Omental fat pad (tissue), 4 donors: Measurements from ENCODE around the gene CAPS. TPM values are rescaled to one million over a fixed set of nuclear protein-coding genes. Genes with fewer than 3 reads are reported as not detected.
"Not testable (repeated sequence)": the region's sequence is repeated elsewhere in the genome, so short reads cannot be mapped to it uniquely, and the experiment has no call there.

ENCODE experiments used
- ATAC-seq: fragments of 150-250 bp; one replicate; pipeline ENCODE4 v1.9.1; 2016; ENCODE audit warnings: mild to moderate bottlenecking, moderate library complexity; ENCODE audit not compliant: low FRiP score
- DNase-seq: peaks from one replicate; pipeline ENCODE4 v3.0.0-alpha.2; 2019; ENCODE audit warnings: low spot score
- CTCF ChIP-seq, 3 donors: fragments of 450-650 bp; IDR thresholded peaks; one replicate each; pipeline ENCODE4 v1.5.1; 2016 to 2017; ENCODE audit warnings: antibody characterized with exemption in 3 of 3, mild to moderate bottlenecking in 3 of 3, moderate library complexity in 2 of 3
- total RNA-seq, 4 donors: library from RNA; depleted of rRNA; stranded (reverse); fragments of >200 nt; gene quantifications; one replicate each; pipeline ENCODE4 v1.1.0, GENCODE V29; 2016

CAPS gene
- total RNA-seq, 4 donors from 2014 or later = 2.3 to 9.0 (median 4.6) TPM

DNA sequence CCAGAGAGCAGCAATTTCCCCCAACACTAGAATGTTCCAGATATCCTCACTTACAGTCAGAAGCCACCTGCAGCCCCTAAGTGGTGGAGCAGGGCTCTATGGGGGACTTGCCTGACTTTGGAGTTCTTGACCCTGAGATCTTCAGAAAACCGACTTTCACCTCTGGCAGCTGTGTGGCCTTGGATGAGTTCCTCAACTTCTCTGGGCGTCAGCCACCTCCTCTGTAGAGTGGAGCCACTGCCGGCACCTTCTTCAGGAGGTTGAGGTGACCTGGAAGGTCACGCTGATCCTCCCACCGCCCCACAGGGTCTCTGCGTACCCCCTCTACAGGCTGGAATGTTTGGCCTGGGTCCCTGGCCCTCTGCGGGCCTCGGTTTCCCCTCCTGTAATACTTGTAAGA, 36.6 kb upstream of the CAPS start:
- TF ChIP-seq CTCF (IDR thresholded peaks at IDR 0.05) = no peak
- ATAC-seq (peak; percentile 37), DNase-seq (no peak)

DNA sequence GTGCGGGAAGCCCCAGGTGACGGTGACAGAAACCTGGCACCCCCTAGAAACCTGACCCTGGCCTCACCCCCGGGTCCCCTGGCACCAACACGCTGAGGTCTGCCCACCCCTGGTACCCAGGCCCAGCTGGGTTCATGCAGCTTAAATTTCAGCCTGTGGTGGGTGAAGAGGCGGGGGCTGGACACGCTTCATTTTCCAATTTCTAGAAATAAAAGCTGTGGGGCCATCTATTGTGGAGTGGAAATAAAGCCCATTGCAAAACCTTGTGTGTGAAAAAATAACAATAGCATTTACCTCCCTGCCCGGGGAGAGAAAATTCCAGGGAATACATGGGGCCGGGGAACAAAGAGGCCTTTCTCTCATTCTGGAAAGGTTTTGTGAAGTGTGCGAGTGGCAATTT, 36.2 kb upstream of the CAPS start:
- no peak for TF ChIP-seq CTCF (IDR thresholded peaks at IDR 0.05)
- no peak for ATAC-seq
- DNase-seq = no peak

DNA sequence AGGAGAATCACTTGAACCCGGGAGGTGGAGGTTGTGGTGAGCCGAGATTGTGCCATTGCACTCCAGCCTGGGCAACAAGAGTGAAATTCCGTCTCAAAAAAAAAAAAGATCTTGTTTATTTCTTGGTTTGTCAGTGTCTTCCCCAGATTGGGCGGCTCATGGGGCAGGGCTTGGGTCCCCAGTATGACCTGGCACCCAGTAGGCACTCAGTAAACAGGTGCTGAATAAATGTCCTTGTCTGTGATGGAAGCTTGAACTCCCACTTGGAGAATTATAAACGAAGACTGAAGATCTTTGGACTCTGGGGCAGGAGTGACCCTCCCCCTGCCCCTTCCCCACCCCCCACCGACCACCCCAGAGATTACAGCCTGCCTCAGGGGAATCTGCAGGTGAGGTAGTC, 33.9 kb upstream of the CAPS start:
- TF ChIP-seq CTCF (IDR thresholded peaks at IDR 0.05) = no peak
- DNase-seq (no peak), ATAC-seq (no peak)

- peak; percentile 29 for DNase-seq
- ATAC-seq = no peak
- TF ChIP-seq CTCF (IDR thresholded peaks at IDR 0.05) = no peak
Measured at GRCh38 chr19:5880604-5881078, 33.4 kb upstream of the CAPS start.

- DNase-seq (no peak), ATAC-seq (no peak)
- no peak for TF ChIP-seq CTCF (IDR thresholded peaks at IDR 0.05)
Measured at GRCh38 chr19:5881543-5882299, 32.3 kb upstream of the CAPS start.

GRCh38 chr19:5882421-5882968, 31.6 kb upstream of the CAPS start:
- ATAC-seq (no peak), DNase-seq (no peak)
- TF ChIP-seq CTCF (IDR thresholded peaks at IDR 0.05) = no peak

- not testable (repeated sequence) for ATAC-seq, DNase-seq
Measured at GRCh38 chr19:5883157-5883873, 30.7 kb upstream of the CAPS start.

DNA sequence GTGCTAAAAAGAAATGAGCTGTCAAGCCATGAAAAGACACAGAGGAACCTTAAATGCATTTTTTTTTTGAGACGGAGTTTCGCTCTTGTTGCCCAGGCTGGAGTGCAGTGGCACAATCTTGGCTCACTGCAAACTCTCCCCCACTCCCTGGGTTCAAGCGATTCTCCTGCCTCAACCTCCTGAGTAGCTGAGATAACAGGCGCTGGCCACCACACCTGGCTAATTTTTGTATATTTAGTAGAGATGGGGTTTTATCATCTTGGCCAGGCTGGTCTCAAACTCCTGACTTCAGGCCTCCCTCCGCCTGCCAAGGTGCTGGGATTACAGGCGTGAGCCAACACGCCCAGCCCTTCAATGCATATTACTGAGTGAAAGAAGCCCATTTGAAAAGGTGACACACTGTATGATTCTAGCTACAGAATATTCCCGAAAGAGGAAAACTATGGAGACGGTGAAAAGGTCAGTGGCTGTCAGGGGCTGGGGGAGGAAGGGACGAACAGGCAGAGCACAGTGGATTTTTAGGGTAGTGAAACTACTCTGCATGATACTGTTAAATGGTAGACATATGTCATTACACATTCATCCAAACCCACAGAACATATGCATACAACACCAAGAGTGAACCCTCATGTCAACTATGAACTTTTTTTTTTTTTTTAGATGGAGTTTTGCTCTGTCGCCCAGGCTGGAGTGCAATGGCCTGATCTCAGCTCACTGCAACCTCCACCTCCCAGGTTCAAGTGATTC, 29.8 kb upstream of the CAPS start:
- not testable (repeated sequence) for DNase-seq, ATAC-seq
